Tibial nerve (tissue), 3 donors: ENCODE data around the gene CDK5RAP3.

ENCODE experiments used
- POLR2A ChIP-seq, 2 donors: fragments of 450-650 bp; IDR thresholded peaks; one replicate each; pipeline ENCODE4 v1.6.1; 2017; ENCODE audit warnings: antibody characterized with exemption in 2 of 2, mild to moderate bottlenecking in 2 of 2, moderate library complexity in 2 of 2
- TF ChIP-seq, protein P1 (sequence below), 5 experiments: fragments of 200-600 bp in 3 of 5; fragments of 450-650 bp in 2 of 5; sonication (generic) in 3 of 5; IDR thresholded peaks; one replicate each; pipeline ENCODE4 v1.5.1; 2016 to 2019; ENCODE audit warnings: antibody characterized with exemption in 5 of 5, mild to moderate bottlenecking in 3 of 5, moderate library complexity in 2 of 5

DNA sequence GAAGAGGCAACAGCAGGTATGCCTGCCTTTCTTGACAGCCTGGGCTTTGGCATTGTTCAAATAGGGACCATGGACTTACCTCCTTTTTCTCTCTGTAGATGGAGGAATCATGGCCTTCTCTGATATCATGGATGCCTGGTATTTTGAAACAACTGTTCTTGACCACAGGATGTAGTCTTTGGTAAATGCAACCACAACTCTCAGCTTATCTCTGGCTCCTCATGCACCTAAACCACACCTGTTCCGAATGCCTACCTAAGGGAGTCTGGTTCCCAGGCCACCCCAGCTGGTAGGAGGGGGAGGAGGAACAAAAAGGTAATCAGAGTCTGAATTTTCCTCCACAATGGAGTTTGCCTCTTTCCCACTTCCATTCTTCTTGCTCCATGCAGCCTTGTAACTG lies 18.8 kb downstream of the CDK5RAP3 start:
- TF ChIP-seq, protein P1, sequence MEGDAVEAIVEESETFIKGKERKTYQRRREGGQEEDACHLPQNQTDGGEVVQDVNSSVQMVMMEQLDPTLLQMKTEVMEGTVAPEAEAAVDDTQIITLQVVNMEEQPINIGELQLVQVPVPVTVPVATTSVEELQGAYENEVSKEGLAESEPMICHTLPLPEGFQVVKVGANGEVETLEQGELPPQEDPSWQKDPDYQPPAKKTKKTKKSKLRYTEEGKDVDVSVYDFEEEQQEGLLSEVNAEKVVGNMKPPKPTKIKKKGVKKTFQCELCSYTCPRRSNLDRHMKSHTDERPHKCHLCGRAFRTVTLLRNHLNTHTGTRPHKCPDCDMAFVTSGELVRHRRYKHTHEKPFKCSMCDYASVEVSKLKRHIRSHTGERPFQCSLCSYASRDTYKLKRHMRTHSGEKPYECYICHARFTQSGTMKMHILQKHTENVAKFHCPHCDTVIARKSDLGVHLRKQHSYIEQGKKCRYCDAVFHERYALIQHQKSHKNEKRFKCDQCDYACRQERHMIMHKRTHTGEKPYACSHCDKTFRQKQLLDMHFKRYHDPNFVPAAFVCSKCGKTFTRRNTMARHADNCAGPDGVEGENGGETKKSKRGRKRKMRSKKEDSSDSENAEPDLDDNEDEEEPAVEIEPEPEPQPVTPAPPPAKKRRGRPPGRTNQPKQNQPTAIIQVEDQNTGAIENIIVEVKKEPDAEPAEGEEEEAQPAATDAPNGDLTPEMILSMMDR (IDR thresholded peaks at IDR 0.05), result no peak
- TF ChIP-seq POLR2A (IDR thresholded peaks at IDR 0.05), result no peak
